H9 (cell line): Measurements from ENCODE around the gene GAPT. TPM values are rescaled to one million over a fixed set of nuclear protein-coding genes. Genes with fewer than 3 reads are reported as not detected.

Source experiments
- DNase-seq: peaks from one replicate; pipeline ENCODE4 v3.0.0-alpha.2; 2017
- H2AFZ ChIP-seq: one replicate; pipeline ENCODE4 v1.6.1; 2013; ENCODE audit warnings: mild to moderate bottlenecking, low read length, control low read depth, moderate library complexity
- H2AK5ac ChIP-seq: 2 replicates; pipeline ENCODE4 v1.6.1; 2013; ENCODE audit warnings: low read length, control low read depth, mixed read lengths; ENCODE audit not compliant: insufficient read length
- H2BK120ac ChIP-seq: one replicate; pipeline ENCODE4 v1.6.1; 2013; ENCODE audit warnings: low read depth, mild to moderate bottlenecking, low read length, control low read depth, inconsistent platforms; ENCODE audit not compliant: poor library complexity, severe bottlenecking
- H2BK12ac ChIP-seq: 2 replicates; pipeline ENCODE4 v1.6.1; 2013; ENCODE audit warnings: low read length, control low read depth, mixed read lengths, low read depth; ENCODE audit not compliant: insufficient read length
- H2BK15ac ChIP-seq: 2 replicates; pipeline ENCODE4 v1.6.1; 2013; ENCODE audit warnings: low read depth, low read length, control low read depth
- H2BK20ac ChIP-seq: one replicate; pipeline ENCODE4 v1.6.1; 2013; ENCODE audit warnings: low read depth, mild to moderate bottlenecking, low read length, control low read depth, inconsistent platforms; ENCODE audit not compliant: poor library complexity, severe bottlenecking
- H2BK5ac ChIP-seq: 2 replicates; pipeline ENCODE4 v1.6.1; 2013; ENCODE audit warnings: low read length, control low read depth, mixed read lengths; ENCODE audit not compliant: insufficient read length
- H3K14ac ChIP-seq: 2 replicates; pipeline ENCODE4 v1.6.1; 2013; ENCODE audit warnings: low read length, control low read depth; ENCODE audit not compliant: insufficient read depth
- H3K18ac ChIP-seq: 2 replicates; pipeline ENCODE4 v1.6.1; 2013; ENCODE audit warnings: low read depth, mild to moderate bottlenecking, mixed read lengths, low read length, control low read depth; ENCODE audit not compliant: insufficient read length
- H3K23ac ChIP-seq: 2 replicates; pipeline ENCODE4 v1.6.1; 2013; ENCODE audit warnings: low read length, control low read depth, mixed read lengths, low read depth; ENCODE audit not compliant: insufficient read length
- H3K23me2 ChIP-seq: 2 replicates; pipeline ENCODE4 v1.6.1; 2013; ENCODE audit warnings: low read depth, mild to moderate bottlenecking, mixed read lengths, low read length, control low read depth; ENCODE audit not compliant: insufficient read length, poor library complexity, severe bottlenecking
- H3K27ac ChIP-seq: 2 replicates; pipeline ENCODE4 v1.5.1; 2013; ENCODE audit warnings: low read length, control low read depth, mixed read lengths, low read depth; ENCODE audit not compliant: insufficient read length
- H3K27me3 ChIP-seq: 2 replicates; pipeline ENCODE4 v1.6.1; 2013; ENCODE audit warnings: low read length, control low read depth, inconsistent platforms; ENCODE audit not compliant: insufficient read depth
- H3K4ac ChIP-seq: 2 replicates; pipeline ENCODE4 v1.6.1; 2013; ENCODE audit warnings: low read depth, mild to moderate bottlenecking, control low read depth, inconsistent platforms, low read length, moderate library complexity
- H3K4me1 ChIP-seq: 2 replicates; pipeline ENCODE4 v1.6.1; 2013; ENCODE audit warnings: low read length, control low read depth, inconsistent platforms; ENCODE audit not compliant: insufficient read depth
- H3K4me2 ChIP-seq: 2 replicates; pipeline ENCODE4 v1.6.1; 2013; ENCODE audit warnings: low read length, control low read depth, mixed read lengths; ENCODE audit not compliant: insufficient read length, insufficient read depth
- H3K56ac ChIP-seq: 2 replicates; pipeline ENCODE4 v1.6.1; 2013; ENCODE audit warnings: low read depth, mild to moderate bottlenecking, mixed read lengths, low read length, control low read depth; ENCODE audit not compliant: insufficient read length
- H3K79me1 ChIP-seq: 2 replicates; pipeline ENCODE4 v1.6.1; 2013; ENCODE audit warnings: low read depth, mild to moderate bottlenecking, moderate library complexity, low read length, control low read depth, inconsistent platforms; ENCODE audit not compliant: insufficient read depth, poor library complexity, severe bottlenecking
- H3K79me2 ChIP-seq: 2 replicates; pipeline ENCODE4 v1.6.1; 2013; ENCODE audit warnings: low read length, control low read depth, inconsistent platforms; ENCODE audit not compliant: insufficient read depth
- H3K9ac ChIP-seq: 2 replicates; pipeline ENCODE4 v1.6.1; 2013; ENCODE audit warnings: low read length, control low read depth, mixed read lengths; ENCODE audit not compliant: insufficient read length; ENCODE audit errors: extremely low read depth
- H3K9me3 ChIP-seq: one replicate; pipeline ENCODE4 v1.6.1; 2013; ENCODE audit warnings: low read depth, low read length, inconsistent platforms; ENCODE audit not compliant: control insufficient read depth
- H3T11ph ChIP-seq: one replicate; pipeline ENCODE4 v1.6.1; 2013; ENCODE audit warnings: mild to moderate bottlenecking, low read length, control low read depth, inconsistent platforms
- H4K20me1 ChIP-seq: one replicate; pipeline ENCODE4 v1.6.1; 2013; ENCODE audit not compliant: control insufficient read depth, insufficient read length, insufficient read depth
- H4K5ac ChIP-seq: 2 replicates; pipeline ENCODE4 v1.6.1; 2013; ENCODE audit warnings: low read depth, mild to moderate bottlenecking, mixed read lengths, low read length, control low read depth; ENCODE audit not compliant: insufficient read length
- H4K8ac ChIP-seq: replicated peaks from 2 replicates; pipeline ENCODE4 v1.6.1; 2013; ENCODE audit warnings: low read length, control low read depth, mixed read lengths, low read depth; ENCODE audit not compliant: insufficient read length
- H4K91ac ChIP-seq: 2 replicates; pipeline ENCODE4 v1.6.1; 2013; ENCODE audit warnings: low read depth, mild to moderate bottlenecking, moderate library complexity, mixed read lengths, low read length, control low read depth; ENCODE audit not compliant: insufficient read length
- H3K27ac Mint-ChIP-seq, 3 experiments: 2 replicates in 2 of 3; 3 replicates in 1 of 3; pipeline ENCODE4 v1.8.0; 2020 to 2021; ENCODE audit warnings: mixed read lengths in 3 of 3, mild to moderate bottlenecking in 1 of 3, moderate library complexity in 1 of 3
- H3K27me3 Mint-ChIP-seq: 2 replicates; pipeline ENCODE4 v1.8.0; 2021; ENCODE audit warnings: low read depth, mild to moderate bottlenecking, moderate library complexity, mixed read lengths
- H3K36me3 Mint-ChIP-seq, 3 experiments: 2 replicates in 2 of 3; 3 replicates in 1 of 3; pipeline ENCODE4 v1.8.0; 2020 to 2021; ENCODE audit warnings: low read depth in 3 of 3, mixed read lengths in 3 of 3; ENCODE audit not compliant: insufficient read depth in 1 of 3
- H3K4me1 Mint-ChIP-seq, 2 experiments: 2 replicates each; pipeline ENCODE4 v1.8.0; 2020; ENCODE audit warnings: mixed read lengths in 2 of 2
- H3K4me3 Mint-ChIP-seq, 2 experiments: 2 replicates in 1 of 2; 3 replicates in 1 of 2; pipeline ENCODE4 v1.8.0; 2020 to 2021; ENCODE audit warnings: mild to moderate bottlenecking in 2 of 2, mixed read lengths in 2 of 2, moderate library complexity in 1 of 2
- H3K9me3 Mint-ChIP-seq, 2 experiments: 2 replicates in 1 of 2; 3 replicates in 1 of 2; pipeline ENCODE4 v1.8.0; 2020; ENCODE audit warnings: mild to moderate bottlenecking in 2 of 2, mixed read lengths in 2 of 2, moderate library complexity in 1 of 2
- total RNA-seq: library from RNA; stranded (reverse); gene quantifications from 2 replicates; pipeline ENCODE4 v1.2.1, GENCODE V29; 2021
- TF ChIP-seq, protein P1 (sequence below): fragments of 200-600 bp; sonication (generic); conservative IDR thresholded peaks from 3 replicates; pipeline ENCODE4 v1.8.0; 2021; ENCODE audit warnings: antibody characterized with exemption, mild to moderate bottlenecking

The GAPT gene
- total RNA-seq, 1 experiment from 2014 or later, result not detected

DNA sequence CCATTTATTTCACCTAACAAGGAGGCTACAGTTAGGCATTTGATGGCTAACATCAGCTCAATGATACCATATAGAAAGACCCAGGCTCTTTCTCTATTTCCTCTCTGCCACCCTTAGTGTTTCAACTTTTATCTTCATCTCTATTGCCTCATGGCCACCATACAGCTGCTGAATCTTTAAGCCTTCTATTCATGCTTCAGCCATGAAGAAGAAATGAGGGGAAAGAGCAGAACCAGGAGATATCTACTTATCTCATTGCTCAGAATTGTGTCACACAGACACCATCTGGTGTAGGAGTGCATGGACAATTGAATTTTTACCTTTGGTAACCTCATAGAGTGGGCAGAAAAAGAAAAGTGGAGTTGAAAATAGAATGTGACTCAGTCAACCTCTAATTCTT, 6.7 kb downstream of the GAPT start:
- Mint-ChIP-seq H3K27me3 (no peaks in the 10 kb centered on the region), H3K4me3 (no peak overlapping the region), H3K9me3 (no peaks in the 10 kb centered on the region), H3K27ac (no peak overlapping the region), H3K36me3 (no peaks in the 10 kb centered on the region), H3K4me1 (peaks cover 20 to 24% of the 10 kb centered on the region in 2 experiments)
- Histone ChIP-seq H4K8ac (no peak overlapping the region), H2AK5ac (no peak overlapping the region), H2AFZ (no peak overlapping the region), H2BK12ac (no peak overlapping the region), H3K23ac (no peak overlapping the region), H3K4ac (no peak overlapping the region), H3K79me2 (no peaks in the 10 kb centered on the region), H3K4me1 (0 out of 2 replicates have a peak, but pooled peaks cover 2% of the 10 kb centered on the region), H4K5ac (no peak overlapping the region), H3K14ac (no peak overlapping the region), H3T11ph (no peak overlapping the region), H3K18ac (no peak overlapping the region), H2BK120ac (no peak overlapping the region), H3K9me3 (no peaks in the 10 kb centered on the region), H2BK15ac (no peak overlapping the region), H4K91ac (no peak overlapping the region), H3K56ac (no peak overlapping the region), H3K27ac (no peak overlapping the region), H3K79me1 (no peaks in the 10 kb centered on the region), H2BK5ac (no peak overlapping the region), H3K23me2 (no peaks in the 10 kb centered on the region), H3K9ac (no peak overlapping the region), H4K20me1 (no peaks in the 10 kb centered on the region), H2BK20ac (no peak overlapping the region), H3K27me3 (no peaks in the 10 kb centered on the region), H3K4me2 (no peak overlapping the region)
- TF ChIP-seq, protein P1, sequence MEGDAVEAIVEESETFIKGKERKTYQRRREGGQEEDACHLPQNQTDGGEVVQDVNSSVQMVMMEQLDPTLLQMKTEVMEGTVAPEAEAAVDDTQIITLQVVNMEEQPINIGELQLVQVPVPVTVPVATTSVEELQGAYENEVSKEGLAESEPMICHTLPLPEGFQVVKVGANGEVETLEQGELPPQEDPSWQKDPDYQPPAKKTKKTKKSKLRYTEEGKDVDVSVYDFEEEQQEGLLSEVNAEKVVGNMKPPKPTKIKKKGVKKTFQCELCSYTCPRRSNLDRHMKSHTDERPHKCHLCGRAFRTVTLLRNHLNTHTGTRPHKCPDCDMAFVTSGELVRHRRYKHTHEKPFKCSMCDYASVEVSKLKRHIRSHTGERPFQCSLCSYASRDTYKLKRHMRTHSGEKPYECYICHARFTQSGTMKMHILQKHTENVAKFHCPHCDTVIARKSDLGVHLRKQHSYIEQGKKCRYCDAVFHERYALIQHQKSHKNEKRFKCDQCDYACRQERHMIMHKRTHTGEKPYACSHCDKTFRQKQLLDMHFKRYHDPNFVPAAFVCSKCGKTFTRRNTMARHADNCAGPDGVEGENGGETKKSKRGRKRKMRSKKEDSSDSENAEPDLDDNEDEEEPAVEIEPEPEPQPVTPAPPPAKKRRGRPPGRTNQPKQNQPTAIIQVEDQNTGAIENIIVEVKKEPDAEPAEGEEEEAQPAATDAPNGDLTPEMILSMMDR, result no peak
- no peak for DNase-seq
